GM12878 (cell line): ENCODE measurements around the gene ABHD8. TPM values are rescaled to one million over a fixed set of nuclear protein-coding genes. Genes with fewer than 3 reads are reported as not detected.

ENCODE experiments used
- CREM ChIP-seq: IDR thresholded peaks from 2 replicates; pipeline ENCODE4 v1.6.1; 2014; ENCODE audit warnings: antibody characterized with exemption, low read depth
- FOXM1 ChIP-seq: IDR thresholded peaks from 2 replicates; pipeline ENCODE4 v1.6.1; 2012; ENCODE audit warnings: low read depth, mild to moderate bottlenecking, inconsistent platforms, low read length, moderate library complexity
- HDAC2 ChIP-seq: fragments of 200-600 bp; sonication (generic); IDR thresholded peaks from 2 replicates; pipeline ENCODE4 v1.6.1; 2017
- MXI1 ChIP-seq: fragments of 150-350 bp; IDR thresholded peaks from 2 replicates; pipeline ENCODE4 v1.6.1; 2011; ENCODE audit warnings: low read depth, mild to moderate bottlenecking, inconsistent platforms, low read length, improper control_type of control experiment
- SIX5 ChIP-seq: IDR thresholded peaks from 2 replicates; pipeline ENCODE4 v1.6.1; 2011; ENCODE audit warnings: mild to moderate bottlenecking, low read depth, low read length, moderate library complexity; ENCODE audit not compliant: severe bottlenecking
- SRF ChIP-seq, 2 experiments: IDR thresholded peaks; 2 replicates each; pipeline ENCODE4 v1.6.1; 2011; ENCODE audit warnings: low read depth in 2 of 2, low read length in 2 of 2, mild to moderate bottlenecking in 1 of 2, moderate library complexity in 1 of 2
- TCF12 ChIP-seq: IDR thresholded peaks from 2 replicates; pipeline ENCODE4 v1.6.1; 2011; ENCODE audit warnings: low read depth, mild to moderate bottlenecking, low read length
- polyA plus RNA-seq, 11 experiments: library from polyadenylated mRNA; depleted of rRNA in 4 of 11; unstranded in 6 of 11; stranded (reverse) in 5 of 11; fragments of >200 nt; fragmentation: Nextera tagmentation in 4 of 11; fragmentation: Illumina TruSeq in 1 of 11; extraction: Ambion mirVana in 4 of 11; extraction: Trizol in 1 of 11; gene quantifications; 1 replicate in 1 of 11; 2 replicates in 10 of 11; pipeline versions ENCODE4 v1.2.1 to v1.2.3, GENCODE V29; 2011 to 2016; ENCODE audit warnings: inconsistent platforms in 2 of 11, missing spikeins in 2 of 11, low read depth in 1 of 11
- total RNA-seq, 4 experiments: library from RNA; depleted of rRNA in 3 of 4; stranded (reverse); fragments of >200 nt in 3 of 4; fragmentation: Illumina TruSeq in 1 of 4; extraction: Trizol in 1 of 4; gene quantifications; 2 replicates each; pipeline versions ENCODE4 v1.2.1 to v1.2.3, GENCODE V29; 2013 to 2021
- TF ChIP-seq, protein P1 (sequence below): IDR thresholded peaks from 2 replicates; pipeline ENCODE4 v1.6.1; 2012; ENCODE audit warnings: improper control_type of control experiment, low read depth, low read length; ENCODE audit not compliant: insufficient replicate concordance
- TF ChIP-seq, protein P2 (sequence below): fragments of 450-650 bp; IDR thresholded peaks from 2 replicates; pipeline ENCODE4 v1.6.1; 2017; ENCODE audit warnings: borderline replicate concordance
- TF ChIP-seq, protein P3 (sequence below): IDR thresholded peaks from 2 replicates; pipeline ENCODE4 v1.6.1; 2012; ENCODE audit warnings: low read depth, low read length, improper control_type of control experiment

The ABHD8 gene
- total and polyA plus RNA-seq, 10 of the 15 experiments (the other 5 are each of a cell fraction or from before 2014, with no cell fraction given): 0.03 to 12.5 (median 6.0) TPM

DNA sequence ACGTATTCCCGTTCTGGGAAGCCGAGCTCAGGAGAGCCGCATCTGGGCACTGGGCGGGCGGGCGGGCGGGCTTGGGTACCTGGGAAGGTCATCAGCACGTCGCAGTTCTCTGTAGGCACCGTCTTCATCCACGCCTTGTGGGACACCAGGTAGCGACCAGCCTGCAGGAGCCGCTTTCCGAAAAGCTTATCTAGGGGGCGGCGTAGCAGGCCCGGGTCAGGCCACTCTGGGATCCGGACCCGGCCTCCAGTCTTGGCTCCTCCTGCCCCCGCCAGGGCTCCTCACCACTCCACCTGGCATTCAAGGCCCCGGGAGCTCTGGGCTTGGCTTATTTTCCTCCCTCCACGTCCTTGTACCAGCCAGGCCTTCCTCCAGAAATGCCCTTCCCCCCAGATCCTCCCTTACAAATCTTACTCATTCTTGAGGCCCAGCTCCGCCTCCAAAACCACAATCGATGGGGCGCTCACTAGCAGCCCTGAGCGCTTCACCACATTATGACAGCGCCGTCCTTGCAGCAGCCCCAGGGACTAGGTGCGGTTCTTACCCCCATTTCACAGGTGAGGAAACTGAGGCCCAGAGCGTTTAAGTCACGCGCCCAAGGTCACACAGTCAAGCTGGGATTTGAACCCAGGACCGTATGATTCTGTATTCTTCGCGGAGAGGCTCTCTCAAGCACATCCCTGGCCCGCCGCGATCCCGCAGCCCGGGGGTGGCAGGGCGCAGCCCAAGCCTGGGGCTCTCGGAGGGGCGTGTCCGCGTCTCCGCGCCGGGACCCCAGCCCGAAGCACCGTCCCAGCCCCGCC lies 30.6 kb upstream of the ABHD8 start (continued):
- TF ChIP-seq, protein P1, sequence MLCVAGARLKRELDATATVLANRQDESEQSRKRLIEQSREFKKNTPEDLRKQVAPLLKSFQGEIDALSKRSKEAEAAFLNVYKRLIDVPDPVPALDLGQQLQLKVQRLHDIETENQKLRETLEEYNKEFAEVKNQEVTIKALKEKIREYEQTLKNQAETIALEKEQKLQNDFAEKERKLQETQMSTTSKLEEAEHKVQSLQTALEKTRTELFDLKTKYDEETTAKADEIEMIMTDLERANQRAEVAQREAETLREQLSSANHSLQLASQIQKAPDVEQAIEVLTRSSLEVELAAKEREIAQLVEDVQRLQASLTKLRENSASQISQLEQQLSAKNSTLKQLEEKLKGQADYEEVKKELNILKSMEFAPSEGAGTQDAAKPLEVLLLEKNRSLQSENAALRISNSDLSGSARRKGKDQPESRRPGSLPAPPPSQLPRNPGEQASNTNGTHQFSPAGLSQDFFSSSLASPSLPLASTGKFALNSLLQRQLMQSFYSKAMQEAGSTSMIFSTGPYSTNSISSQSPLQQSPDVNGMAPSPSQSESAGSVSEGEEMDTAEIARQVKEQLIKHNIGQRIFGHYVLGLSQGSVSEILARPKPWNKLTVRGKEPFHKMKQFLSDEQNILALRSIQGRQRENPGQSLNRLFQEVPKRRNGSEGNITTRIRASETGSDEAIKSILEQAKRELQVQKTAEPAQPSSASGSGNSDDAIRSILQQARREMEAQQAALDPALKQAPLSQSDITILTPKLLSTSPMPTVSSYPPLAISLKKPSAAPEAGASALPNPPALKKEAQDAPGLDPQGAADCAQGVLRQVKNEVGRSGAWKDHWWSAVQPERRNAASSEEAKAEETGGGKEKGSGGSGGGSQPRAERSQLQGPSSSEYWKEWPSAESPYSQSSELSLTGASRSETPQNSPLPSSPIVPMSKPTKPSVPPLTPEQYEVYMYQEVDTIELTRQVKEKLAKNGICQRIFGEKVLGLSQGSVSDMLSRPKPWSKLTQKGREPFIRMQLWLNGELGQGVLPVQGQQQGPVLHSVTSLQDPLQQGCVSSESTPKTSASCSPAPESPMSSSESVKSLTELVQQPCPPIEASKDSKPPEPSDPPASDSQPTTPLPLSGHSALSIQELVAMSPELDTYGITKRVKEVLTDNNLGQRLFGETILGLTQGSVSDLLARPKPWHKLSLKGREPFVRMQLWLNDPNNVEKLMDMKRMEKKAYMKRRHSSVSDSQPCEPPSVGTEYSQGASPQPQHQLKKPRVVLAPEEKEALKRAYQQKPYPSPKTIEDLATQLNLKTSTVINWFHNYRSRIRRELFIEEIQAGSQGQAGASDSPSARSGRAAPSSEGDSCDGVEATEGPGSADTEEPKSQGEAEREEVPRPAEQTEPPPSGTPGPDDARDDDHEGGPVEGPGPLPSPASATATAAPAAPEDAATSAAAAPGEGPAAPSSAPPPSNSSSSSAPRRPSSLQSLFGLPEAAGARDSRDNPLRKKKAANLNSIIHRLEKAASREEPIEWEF: no peak
- TF ChIP-seq SIX5 (no peak), MXI1 (no peak), SRF (IDR thresholded peaks at IDR 0.05; ENCODE audit: low read depth in 2 of 2, low read length in 2 of 2) (no peak), CREM (peak; percentile 27; the same call in 1 of the 2 replicates), FOXM1 (no peak), HDAC2 (no peak), TCF12 (0 out of 2 replicates have a peak, but pooled peaks have one; percentile 9)
- TF ChIP-seq, protein P2, sequence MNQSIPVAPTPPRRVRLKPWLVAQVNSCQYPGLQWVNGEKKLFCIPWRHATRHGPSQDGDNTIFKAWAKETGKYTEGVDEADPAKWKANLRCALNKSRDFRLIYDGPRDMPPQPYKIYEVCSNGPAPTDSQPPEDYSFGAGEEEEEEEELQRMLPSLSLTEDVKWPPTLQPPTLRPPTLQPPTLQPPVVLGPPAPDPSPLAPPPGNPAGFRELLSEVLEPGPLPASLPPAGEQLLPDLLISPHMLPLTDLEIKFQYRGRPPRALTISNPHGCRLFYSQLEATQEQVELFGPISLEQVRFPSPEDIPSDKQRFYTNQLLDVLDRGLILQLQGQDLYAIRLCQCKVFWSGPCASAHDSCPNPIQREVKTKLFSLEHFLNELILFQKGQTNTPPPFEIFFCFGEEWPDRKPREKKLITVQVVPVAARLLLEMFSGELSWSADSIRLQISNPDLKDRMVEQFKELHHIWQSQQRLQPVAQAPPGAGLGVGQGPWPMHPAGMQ: no peak
- TF ChIP-seq, protein P3, sequence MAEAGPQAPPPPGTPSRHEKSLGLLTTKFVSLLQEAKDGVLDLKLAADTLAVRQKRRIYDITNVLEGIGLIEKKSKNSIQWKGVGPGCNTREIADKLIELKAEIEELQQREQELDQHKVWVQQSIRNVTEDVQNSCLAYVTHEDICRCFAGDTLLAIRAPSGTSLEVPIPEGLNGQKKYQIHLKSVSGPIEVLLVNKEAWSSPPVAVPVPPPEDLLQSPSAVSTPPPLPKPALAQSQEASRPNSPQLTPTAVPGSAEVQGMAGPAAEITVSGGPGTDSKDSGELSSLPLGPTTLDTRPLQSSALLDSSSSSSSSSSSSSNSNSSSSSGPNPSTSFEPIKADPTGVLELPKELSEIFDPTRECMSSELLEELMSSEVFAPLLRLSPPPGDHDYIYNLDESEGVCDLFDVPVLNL: no peak
